GM19240 (cell line): Measurements from ENCODE around the gene FIGNL2.
"Not testable (repeated sequence)": the region's sequence is repeated elsewhere in the genome, so short reads cannot be mapped to it uniquely, and the experiment has no call there.

Experiments
- DNase-seq: peaks from one replicate; pipeline ENCODE4 v3.0.0; 2011; ENCODE audit warnings: low spot score; ENCODE audit not compliant: insufficient read length

Gene FIGNL2

GRCh38 chr12:51818086-51818485 is 30.4 kb downstream of the FIGNL2 start:
- no peak for DNase-seq

DNA sequence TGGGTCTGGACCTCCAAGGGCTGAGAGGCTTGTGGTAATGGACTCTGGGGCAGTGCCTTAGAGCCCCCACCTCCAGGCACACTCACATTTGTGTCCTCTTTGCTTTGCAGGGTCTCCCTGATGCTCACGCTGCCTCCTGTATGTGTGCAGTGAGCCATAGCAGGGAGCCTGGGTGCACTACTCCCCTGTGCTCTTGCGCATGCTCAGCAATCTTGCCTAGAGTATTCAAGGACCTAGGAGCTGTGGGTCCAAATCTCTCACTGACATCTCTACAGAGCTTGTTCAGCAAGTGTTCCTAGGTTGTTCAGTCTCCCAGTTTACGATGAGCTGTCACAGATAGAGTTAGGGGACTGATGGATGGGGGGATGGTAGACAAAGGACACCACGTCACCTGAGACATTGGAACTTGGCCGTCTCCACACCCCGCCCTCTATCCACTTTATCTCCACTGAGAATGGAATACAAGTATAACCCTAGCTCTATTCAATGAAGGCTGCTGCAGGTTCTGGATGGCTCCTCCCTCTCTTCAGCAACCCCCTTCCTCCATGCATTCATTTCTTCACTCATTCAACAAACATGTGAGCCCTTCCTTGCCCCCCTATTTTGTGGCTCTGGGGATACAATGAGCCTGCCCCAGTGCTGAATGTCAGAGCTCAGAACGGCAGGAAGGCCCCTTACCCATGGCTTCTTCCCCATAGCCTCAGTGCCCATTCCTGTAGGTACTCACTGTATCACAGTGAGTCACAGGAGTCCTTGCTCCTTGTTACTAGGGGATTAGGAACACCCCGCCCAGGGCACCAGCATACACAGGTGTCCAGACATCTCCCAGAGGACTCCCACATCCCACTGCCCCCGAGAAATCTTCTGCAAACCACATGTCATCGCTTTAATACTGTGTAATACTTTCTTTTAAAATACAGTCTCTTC is 31.2 kb downstream of the FIGNL2 start:
- DNase-seq: no peak

DNA sequence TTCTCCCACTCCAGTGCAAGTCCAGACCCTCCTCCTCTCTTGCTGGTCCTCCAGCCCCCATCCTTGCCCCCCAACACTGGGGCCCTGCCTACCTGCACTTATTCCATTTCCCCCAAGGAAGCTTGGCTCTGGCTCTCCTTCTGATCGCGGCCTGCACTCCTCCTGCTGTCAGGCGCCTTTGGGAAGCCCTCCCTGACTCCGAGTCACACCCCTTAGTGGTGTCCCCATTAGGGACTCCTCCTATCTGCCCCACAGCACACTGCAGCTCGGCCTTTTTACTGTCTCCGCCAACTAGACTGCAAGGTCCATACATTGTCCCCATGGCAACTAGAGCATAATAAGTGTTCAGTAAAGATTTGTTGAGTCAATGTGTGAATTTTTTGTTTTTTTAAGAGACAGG is 32.9 kb downstream of the FIGNL2 start:
- no peak for DNase-seq

DNA sequence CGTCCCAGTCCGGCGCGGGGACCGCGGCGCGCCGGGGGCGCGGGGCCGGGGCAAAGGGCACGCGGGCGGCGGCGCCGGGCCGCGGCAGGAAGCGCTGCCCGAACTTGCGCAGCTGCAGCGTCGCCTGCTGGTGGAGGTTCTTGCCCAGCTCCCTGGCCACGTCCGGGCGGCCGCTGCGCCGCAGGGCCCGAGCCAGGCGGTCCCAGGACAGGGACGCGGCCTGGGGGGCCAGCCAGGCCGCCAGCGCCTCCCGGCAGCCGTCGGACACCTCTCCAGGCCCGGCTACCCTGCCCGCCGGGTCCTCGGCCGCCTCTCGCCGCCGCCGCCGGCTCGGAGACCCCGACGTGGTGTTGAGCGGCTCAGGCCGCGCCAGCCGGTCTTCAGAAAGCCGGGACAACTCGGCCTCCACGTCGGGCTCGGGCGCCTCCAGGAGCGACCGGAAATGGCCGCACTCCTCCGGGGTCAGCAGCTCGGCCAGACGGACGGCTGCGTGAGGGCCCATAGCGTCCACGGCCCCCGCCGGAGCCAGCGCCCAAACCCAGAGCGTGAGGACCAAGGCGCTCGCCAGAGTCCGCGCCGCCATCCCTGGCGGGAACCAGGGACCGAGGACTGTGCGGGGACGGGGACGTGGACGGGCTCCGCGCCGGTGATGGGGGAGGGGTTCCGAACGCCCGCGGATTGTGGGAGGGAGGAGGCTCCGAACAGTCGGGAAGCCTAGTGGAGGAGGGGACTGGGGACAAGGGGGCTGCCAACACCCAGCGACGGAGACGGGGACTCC is 34.0 kb downstream of the FIGNL2 start:
- no peak for DNase-seq

DNA sequence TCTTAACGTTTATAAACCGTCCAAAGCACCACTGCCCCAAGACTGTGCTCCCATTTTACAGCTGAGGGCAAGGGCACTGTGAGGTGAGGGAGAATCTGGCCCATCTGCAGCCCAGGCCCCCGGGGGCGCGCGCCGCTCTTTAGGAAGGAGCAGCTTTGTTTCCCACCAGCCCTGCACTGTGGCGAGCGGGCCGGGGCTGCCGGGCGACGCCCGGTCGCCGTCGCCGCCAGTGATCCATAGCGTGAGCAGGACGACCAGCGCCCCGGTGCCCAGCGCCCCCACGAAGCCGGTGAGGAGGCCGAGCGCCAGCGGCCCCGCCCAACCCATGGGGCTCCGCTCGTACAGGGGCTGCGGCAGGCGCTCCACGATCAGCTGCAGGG is 34.6 kb downstream of the FIGNL2 start:
- no peak for DNase-seq

DNA sequence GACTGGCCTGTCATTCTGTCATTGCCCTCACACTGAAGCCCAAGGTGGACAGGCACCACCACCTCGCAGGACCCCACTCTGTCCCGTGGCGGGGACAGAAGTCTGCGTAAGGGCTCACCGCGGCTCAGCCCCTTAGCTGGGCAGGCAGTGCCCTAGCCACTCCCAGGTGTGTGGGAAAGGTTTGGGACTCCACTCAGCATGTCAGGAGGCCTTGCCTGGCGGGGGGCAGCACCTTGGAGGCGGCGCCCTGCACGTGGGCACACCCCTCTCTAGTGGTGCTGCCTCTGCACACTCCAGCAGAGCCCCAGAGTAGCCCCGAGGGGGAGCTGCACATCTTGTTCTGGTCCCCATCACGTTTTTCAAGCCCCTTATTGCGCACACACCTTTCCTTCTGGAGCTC is 35.6 kb downstream of the FIGNL2 start:
- DNase-seq: no peak

DNA sequence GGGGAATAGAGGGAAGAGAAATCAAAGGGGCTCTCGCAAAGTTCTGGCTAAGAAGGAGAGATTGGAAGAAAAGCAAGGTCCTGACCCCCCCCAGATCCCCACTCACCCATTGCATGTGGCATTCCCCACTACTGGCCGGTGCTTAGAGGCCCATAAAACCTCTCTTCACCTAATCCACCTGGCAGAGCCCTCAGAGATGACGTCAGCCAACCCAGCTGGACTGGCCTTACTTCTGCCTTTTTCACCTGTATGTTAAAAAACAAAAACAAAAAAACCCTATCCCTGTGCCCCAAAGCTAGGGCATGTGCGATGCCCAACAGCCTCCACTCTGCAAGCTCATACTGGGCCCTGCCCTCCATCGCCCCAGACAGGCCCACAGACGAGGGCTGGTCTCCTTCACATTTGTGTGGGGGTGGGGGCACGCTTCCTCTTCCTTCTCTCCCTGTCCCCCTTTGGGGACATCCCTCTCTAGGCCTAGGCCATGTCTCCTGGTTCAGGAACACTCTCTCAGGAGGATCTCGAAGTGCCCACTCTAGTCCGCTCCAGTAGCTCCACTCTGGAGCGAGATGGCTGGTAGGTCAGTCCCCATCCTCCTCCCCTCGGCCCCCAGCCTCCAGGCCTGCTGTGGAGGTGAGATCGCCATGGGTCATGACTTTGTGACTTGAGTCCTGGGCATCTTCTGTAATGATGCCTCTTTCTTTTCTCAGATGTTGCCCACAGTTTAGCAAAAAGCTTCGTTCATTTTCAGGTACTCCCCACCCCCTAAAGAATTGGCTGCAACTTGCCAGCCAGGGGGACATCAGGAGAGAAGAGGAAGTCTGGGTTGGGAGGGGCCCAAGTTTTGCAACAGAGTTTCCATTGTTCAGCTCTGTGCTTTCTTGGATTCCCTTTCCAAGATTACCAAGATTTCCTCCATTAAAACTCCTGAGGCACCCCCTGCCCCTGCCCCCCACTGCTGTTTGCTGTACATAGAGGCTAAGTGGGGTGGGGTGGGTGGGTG is 37.0 kb downstream of the FIGNL2 start:
- no peak for DNase-seq

GRCh38 chr12:51809193-51809592 is 39.3 kb downstream of the FIGNL2 start:
- no peak for DNase-seq

GRCh38 chr12:51806896-51807295 is 41.6 kb downstream of the FIGNL2 start:
- DNase-seq: no peak

DNA sequence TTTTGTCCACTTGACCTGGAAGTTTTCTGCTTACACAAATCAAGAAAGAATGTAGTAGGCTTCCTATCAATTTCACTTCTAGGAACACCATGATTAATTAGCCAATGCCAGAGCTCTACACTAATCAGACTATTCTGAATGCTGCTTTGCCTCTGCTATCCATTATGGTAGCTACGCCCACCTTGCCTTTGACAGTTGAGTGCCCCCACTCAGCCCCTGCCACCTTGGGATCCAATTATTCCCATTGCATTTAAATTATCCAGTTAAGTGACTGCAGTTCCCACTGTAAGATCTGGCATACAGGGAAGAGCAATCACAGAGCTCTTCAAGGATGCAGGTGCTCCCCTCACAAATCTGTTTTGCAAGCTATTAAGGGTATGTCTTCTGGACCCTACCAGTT is 47.5 kb downstream of the FIGNL2 start:
- DNase-seq: no peak

DNA sequence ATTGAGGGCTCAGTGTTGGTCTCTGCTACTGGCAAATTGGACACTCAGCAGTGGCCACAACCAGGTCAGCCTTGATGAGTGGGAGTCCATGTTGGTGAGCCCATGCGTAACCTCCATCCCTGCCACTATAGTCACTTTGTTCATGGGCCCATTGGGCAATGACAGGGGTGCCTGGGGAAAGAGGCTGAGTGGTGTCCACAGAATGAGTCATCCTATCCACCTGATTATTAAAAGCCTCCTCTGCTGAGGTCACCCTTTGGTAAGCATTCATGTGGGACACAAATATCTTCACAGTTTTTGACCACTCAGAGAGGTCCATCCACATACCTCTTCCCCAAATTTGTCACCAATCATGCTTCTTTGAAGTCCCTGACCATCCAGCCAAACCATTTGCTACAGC is 50.0 kb downstream of the FIGNL2 start:
- no peak for DNase-seq

GRCh38 chr12:51798051-51798450 is 50.5 kb downstream of the FIGNL2 start:
- DNase-seq: not testable (repeated sequence)

DNA sequence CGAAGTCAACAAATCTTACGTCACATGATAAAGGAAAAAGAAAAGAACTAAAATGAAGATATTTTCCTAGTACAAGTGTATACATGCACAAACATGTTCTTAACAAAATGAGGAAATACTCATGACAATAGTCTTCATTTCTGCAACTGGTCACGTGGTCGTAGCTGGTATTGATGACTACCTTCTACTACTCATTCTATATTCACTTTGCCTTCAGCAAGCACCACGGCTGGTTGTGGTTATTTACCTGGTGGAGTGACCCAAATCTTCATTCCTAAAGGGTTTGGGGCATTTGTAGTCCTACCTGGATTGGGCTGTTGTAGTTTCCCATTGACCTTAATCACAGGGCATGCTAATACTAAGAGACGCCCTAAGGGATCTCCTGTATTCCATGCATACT is 51.2 kb downstream of the FIGNL2 start:
- DNase-seq: no peak

DNA sequence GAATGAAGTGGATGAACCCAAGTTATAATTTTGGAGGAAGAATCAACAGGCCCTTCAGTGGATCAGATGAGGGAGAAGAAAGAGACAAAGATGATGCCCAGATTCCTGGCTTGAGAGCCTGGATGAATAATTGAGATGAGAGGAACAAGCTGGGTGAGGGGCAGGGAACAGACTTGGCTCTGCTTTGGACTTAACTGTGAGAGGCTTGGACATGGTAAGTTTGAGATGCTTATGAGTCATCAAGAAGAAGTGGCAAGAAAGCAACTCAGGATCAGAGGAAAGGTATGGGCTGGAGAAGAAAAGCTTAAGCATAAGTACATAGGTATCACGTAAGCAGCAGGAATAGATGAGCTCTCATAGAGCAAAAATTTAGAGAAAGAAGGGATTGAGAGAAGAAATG is 55.3 kb downstream of the FIGNL2 start:
- no peak for DNase-seq

GRCh38 chr12:51792417-51792816 is 56.1 kb downstream of the FIGNL2 start:
- DNase-seq: no peak

GRCh38 chr12:51788876-51789275 is 59.6 kb downstream of the FIGNL2 start:
- no peak for DNase-seq

DNA sequence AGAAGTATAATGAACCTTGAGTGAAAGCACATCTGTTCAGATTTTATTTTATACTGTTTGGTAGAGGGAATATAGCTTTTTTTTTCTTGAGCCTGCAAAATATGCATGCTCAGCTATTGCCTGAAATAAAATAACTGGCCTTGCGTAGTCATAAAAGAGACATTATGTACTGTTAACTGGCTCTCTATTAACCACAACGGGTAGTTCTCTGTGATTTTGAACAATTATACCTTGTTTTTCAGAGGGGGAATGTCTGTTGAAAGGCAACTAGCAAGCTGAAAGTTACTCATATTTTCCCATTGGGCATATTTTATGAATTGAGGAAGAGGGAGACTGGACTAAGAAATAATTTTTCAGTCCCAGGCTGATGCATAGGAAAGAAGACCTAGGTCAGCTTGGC is 62.6 kb downstream of the FIGNL2 start:
- no peak for DNase-seq

- no peak for DNase-seq
Measured at GRCh38 chr12:51784688-51785087, 63.8 kb downstream of the FIGNL2 start.

GRCh38 chr12:51779876-51780275 is 68.6 kb downstream of the FIGNL2 start:
- no peak for DNase-seq

DNA sequence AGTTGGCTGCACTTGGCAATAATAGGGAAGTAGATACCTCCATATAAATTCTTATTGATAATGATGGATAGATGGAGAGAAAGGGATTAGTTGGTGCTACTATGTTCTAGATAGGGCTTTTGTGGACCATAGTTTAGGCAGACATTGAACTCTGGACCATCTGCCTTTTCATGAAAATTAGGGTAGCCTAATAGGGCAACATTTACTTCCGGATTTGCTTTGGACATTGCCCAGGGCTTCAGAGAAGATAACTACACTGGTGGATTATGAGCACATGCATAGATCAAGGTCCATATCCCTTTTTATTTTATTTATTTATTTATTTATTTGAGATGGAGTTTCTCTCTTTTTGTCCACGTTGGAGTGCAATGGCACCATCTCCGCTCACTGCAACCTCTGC is 70.5 kb downstream of the FIGNL2 start:
- no peak for DNase-seq

GRCh38 chr12:51777457-51777856 is 71.1 kb downstream of the FIGNL2 start:
- DNase-seq: no peak
